Measurements from ENCODE around the gene CACNA1C.

CACNA1C gene

DNA sequence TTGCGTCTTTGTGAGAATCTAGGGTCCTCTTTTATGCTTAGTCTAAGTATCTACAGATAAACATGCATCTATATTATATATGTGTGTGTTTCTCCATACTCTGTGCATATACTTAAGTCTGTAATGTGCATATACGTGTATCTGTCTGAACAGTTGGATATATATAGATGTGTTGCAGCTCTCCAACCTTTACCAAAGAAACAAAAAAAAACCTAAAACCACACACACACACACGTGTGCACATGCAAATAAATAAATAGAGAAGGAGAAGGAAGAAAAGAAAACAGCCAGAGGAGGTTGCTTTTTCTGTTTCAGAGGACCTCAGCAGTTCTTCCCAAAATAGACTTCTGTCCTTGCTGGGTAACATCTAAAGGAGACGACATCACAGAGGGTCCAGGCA is 244.9 kb downstream of the CACNA1C start:
- DNase-seq (ENCODE audit: low spot score), result no peak

DNA sequence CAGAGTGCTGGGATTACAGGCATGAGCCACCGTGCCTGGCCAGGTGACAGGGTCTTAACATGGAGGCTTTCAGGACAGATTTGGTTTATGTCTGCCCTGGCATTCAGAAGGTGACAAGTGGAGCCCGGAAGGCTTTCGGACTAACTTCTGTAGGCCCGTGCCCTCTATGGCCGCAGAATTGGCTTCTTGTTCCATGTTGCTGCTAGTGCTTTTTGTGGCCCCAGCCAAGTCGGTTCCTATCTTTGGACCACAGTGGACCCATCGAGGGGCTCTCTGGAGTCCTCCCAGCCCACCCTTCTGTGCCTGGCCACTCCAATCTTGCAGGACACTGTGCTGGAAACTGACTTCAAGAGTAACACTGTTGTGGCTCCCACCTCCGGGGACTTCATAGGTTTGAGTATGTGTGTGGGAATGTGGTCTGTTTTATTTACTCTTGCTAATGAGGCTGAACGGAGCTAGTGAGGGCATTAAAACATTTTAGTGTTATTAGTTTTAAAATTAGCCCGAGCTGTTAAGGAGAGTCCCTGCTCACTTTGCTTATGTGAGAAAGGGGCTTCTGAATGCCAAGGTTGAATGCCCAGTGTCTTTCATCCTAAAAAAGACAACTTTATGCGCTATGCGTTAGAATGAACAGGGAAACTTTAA is 245.9 kb downstream of the CACNA1C start:
- DNase-seq (ENCODE audit: low spot score), result no peak

DNA sequence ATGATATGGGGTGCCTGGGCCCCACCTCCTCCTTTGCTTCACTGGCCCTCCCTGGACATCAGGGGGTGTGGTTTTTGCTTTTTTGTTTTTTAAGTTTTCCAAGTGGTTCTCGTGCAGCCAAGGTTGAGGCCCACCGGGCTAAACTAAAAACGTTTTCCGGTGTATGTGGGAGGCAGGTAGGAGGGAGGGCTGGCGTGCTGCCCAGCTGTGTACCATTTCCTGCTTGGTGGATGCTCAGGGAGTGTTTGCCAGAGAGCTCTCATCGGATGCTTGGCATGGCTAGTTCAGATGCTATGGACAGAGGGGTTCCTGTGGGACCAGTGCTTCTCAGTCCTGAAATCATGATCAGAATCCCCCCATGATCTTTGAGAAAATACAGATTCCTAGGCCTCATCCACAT is 246.4 kb downstream of the CACNA1C start:
- no peak for DNase-seq (ENCODE audit: low spot score)

GRCh38 chr12:2300168-2300567 is 247.4 kb downstream of the CACNA1C start:
- no peak for DNase-seq (ENCODE audit: low spot score)

GRCh38 chr12:2300886-2301285 is 248.1 kb downstream of the CACNA1C start:
- no peak for DNase-seq (ENCODE audit: low spot score)

DNA sequence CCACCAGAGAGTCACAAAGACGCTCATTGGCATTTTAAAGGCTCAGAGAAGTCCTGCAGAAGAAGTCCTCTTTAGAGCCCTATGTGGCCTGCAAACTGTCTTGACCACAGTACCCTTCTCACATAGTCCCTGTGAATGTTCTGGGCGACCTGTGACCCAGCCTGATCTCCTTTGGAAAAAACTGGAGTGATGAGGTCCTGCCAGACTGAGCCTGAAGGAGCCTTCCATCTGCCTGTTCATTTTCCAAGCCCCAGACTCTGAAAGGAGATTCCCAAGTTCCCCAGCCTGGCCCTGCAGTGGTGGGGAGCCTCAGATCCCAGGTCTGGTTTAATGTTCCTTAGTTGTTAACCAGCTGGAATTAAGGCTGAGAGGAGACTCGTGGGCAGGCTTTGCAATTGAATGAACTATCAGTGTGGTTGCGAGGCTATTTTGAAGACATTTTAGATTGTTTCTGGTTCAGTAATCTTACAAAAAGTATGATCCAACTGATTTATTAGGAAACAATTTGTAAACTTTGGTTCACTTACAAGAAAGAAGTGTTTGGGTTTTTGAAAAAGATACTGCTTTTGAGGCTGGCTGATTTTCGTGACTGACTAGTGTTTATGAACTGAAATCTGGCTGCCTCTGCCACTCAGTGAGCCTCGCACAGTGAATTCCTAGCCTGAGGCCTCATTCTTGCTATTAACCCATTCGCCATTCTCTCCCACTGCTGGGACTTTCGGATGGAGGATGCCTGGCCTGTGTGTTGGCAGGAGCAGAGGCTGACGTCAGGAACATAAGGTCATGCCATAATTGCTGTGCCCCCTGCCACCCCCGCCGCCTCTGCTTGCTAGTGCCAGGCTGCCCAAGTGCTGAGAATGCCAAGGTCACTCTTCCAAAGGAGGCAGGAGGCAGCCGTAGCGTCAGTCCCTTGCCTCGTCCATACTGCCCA is 249.0 kb downstream of the CACNA1C start:
- DNase-seq (ENCODE audit: low spot score), result peak; percentile 78

- DNase-seq (ENCODE audit: low spot score), result no peak
Measured at GRCh38 chr12:2302711-2303580, 250.2 kb downstream of the CACNA1C start.

DNA sequence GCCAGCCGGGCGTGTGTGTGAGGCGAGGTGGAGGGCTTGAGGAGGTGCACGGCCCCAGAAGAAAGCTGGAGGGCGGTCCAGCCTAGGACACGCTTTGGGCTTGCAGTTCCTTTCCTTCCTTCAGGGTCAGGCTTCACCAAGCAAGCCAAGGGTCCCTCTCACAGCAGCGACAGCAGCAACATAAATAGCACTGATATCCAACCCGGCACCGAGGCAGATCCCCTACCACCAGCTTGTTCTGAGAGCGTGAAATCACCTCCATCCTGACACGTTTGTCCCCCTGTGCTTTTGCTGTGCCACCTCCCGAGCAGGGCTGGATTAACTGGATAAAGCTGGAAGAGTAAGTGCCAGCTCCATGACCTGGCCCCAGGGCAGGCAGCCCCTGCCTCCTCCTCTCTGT is 251.4 kb downstream of the CACNA1C start:
- no peak for DNase-seq (ENCODE audit: low spot score)

DNA sequence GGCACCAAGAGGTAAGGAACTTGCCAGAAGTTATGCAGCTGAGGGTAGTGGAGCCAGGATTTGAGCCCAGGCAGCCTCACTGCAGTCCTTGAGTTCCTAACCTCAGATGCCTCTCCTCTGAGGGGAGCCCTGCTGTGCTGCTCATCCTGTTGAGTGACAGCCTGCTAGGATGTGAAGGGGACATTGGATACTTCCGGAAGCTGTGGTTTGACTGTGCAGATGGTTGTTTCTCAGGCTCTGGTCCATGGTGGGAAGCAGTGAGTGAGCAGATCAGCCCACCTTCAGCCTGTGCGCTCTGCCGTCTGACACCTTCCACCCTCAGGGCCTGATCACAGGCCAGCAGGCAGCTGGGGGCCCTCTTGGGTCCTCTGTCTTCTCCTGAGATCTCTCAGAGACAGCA is 253.2 kb downstream of the CACNA1C start:
- no peak for DNase-seq (ENCODE audit: low spot score)

- DNase-seq (ENCODE audit: low spot score), result no peak
Measured at GRCh38 chr12:2306735-2307134, 253.9 kb downstream of the CACNA1C start.

GRCh38 chr12:2307550-2307949 is 254.8 kb downstream of the CACNA1C start:
- no peak for DNase-seq (ENCODE audit: low spot score)

GRCh38 chr12:2309647-2310046 is 256.9 kb downstream of the CACNA1C start:
- no peak for DNase-seq (ENCODE audit: low spot score)

- DNase-seq (ENCODE audit: low spot score), result peak; percentile 45
Measured at GRCh38 chr12:2311020-2311778, 258.4 kb downstream of the CACNA1C start.

- no peak for DNase-seq (ENCODE audit: low spot score)
Measured at GRCh38 chr12:2312175-2312574, 259.4 kb downstream of the CACNA1C start.

GRCh38 chr12:2312770-2313169 is 260.0 kb downstream of the CACNA1C start:
- no peak for DNase-seq (ENCODE audit: low spot score)

GRCh38 chr12:2314492-2314891 is 261.7 kb downstream of the CACNA1C start:
- no peak for DNase-seq (ENCODE audit: low spot score)

DNA sequence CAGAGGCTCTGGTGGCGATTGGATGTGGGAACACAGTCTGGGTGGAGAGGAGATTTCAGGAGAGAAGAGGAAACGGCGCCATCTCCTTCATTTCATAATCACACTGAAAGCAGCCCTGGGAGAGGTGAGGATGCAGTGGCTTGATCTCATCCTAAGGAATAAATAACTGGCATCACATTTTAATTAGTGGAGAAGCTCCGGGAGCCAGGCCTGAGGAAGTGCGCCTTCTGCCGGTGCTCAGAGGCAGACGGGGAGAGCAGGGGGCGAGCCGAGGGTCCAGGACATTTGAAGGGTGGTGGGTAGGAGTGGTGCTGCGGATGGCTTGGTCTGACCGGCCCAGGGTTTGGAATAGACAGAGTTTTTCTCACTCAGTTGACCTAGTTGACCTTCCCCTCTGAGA is 265.0 kb downstream of the CACNA1C start:
- no peak for DNase-seq (ENCODE audit: low spot score)

- no peak for DNase-seq (ENCODE audit: low spot score)
Measured at GRCh38 chr12:2318286-2318685, 265.5 kb downstream of the CACNA1C start.

- no peak for DNase-seq (ENCODE audit: low spot score)
Measured at GRCh38 chr12:2319136-2319535, 266.3 kb downstream of the CACNA1C start.

GRCh38 chr12:2319737-2320506 is 267.1 kb downstream of the CACNA1C start:
- peak; percentile 80 for DNase-seq (ENCODE audit: low spot score)

- DNase-seq (ENCODE audit: low spot score), result no peak
Measured at GRCh38 chr12:2320841-2321240, 268.1 kb downstream of the CACNA1C start.
